Hepatocyte (in vitro differentiated cells): ENCODE measurements around the gene DNAH17. TPM values are rescaled to one million over a fixed set of nuclear protein-coding genes. Genes with fewer than 3 reads are reported as not detected.
A peak's percentile ranks its signal among the peaks of the same experiment; 100 is the strongest.

ENCODE experiments used
- DNase-seq: peaks from one replicate; pipeline ENCODE4 v3.0.0-alpha.2; 2016; ENCODE audit warnings: low spot score
- H2AFZ ChIP-seq: fragments of 200-600 bp; sonication (generic); 2 replicates; pipeline ENCODE4 v1.6.0; 2016; ENCODE audit warnings: antibody characterized with exemption, mild to moderate bottlenecking
- H3K27ac ChIP-seq: fragments of 200-600 bp; sonication (generic); 2 replicates; pipeline ENCODE4 v1.5.1; 2016; ENCODE audit warnings: mild to moderate bottlenecking
- H3K27me3 ChIP-seq: fragments of 200-600 bp; sonication (generic); 2 replicates; pipeline ENCODE4 v1.6.1; 2016
- H3K36me3 ChIP-seq: fragments of 200-600 bp; sonication (generic); replicated peaks from 2 replicates; pipeline ENCODE4 v1.5.1; 2016; ENCODE audit warnings: low read depth; ENCODE audit not compliant: insufficient read depth
- H3K4me1 ChIP-seq: fragments of 200-600 bp; sonication (generic); 2 replicates; pipeline ENCODE4 v1.5.1; 2016; ENCODE audit warnings: mild to moderate bottlenecking, moderate library complexity; ENCODE audit not compliant: insufficient read depth
- H3K4me2 ChIP-seq: fragments of 200-600 bp; sonication (generic); 2 replicates; pipeline ENCODE4 v1.6.0; 2016
- H3K4me3 ChIP-seq: fragments of 200-600 bp; sonication (generic); 2 replicates; pipeline ENCODE4 v1.5.1; 2016; ENCODE audit warnings: mild to moderate bottlenecking
- H3K79me2 ChIP-seq: fragments of 200-600 bp; sonication (generic); 2 replicates; pipeline ENCODE4 v1.6.0; 2017; ENCODE audit warnings: mild to moderate bottlenecking
- H3K9me2 ChIP-seq: fragments of 200-600 bp; sonication (generic); replicated peaks from 2 replicates; pipeline ENCODE4 v1.6.0; 2017; ENCODE audit warnings: mild to moderate bottlenecking; ENCODE audit not compliant: insufficient read depth
- H3K9me3 ChIP-seq: fragments of 200-600 bp; sonication (generic); 2 replicates; pipeline ENCODE4 v1.5.1; 2016; ENCODE audit warnings: low read depth, mild to moderate bottlenecking
- H4K20me1 ChIP-seq: fragments of 200-600 bp; sonication (generic); 2 replicates; pipeline ENCODE4 v1.6.0; 2016; ENCODE audit warnings: mild to moderate bottlenecking; ENCODE audit not compliant: insufficient read depth, poor library complexity, severe bottlenecking
- EZH2 ChIP-seq: fragments of 200-600 bp; sonication (generic); IDR thresholded peaks from 2 replicates; pipeline ENCODE4 v1.6.1; 2016; ENCODE audit warnings: antibody characterized with exemption, mild to moderate bottlenecking, borderline replicate concordance
- EZH2phosphoT487 ChIP-seq: fragments of 200-600 bp; sonication (generic); IDR thresholded peaks from one replicate; pipeline ENCODE4 v1.6.1; 2018; ENCODE audit warnings: antibody characterized with exemption, mild to moderate bottlenecking, low read depth, moderate library complexity; ENCODE audit not compliant: unreplicated experiment, severe bottlenecking
- WGBS: methylation state at CpG from one replicate; pipeline ENCODE4 v1.1.6; 2016; ENCODE audit warnings: low lambda C conversion rate; ENCODE audit errors: missing lambda C conversion rate; 5-methylcytosine and 5-hydroxymethylcytosine counted together
- polyA plus RNA-seq: library from polyadenylated mRNA; unstranded; fragments of >200 nt; fragmentation: Nextera tagmentation; extraction: Ambion mirVana; gene quantifications from 2 replicates; pipeline ENCODE4 v1.2.1, GENCODE V29; 2016
- total RNA-seq: library from RNA; depleted of rRNA; stranded (reverse); fragments of >200 nt; gene quantifications from 2 replicates; pipeline ENCODE4 v1.2.3, GENCODE V29; 2014
- TF ChIP-seq, protein P1 (sequence below): fragments of 200-600 bp; sonication (generic); IDR thresholded peaks from 2 replicates; pipeline ENCODE4 v1.5.1; 2016; ENCODE audit warnings: antibody characterized with exemption, mild to moderate bottlenecking; ENCODE audit not compliant: poor library complexity

DNAH17 gene
- total and polyA plus RNA-seq, 2 experiments from 2014 or later: 0.20 to 1.5 TPM

DNA sequence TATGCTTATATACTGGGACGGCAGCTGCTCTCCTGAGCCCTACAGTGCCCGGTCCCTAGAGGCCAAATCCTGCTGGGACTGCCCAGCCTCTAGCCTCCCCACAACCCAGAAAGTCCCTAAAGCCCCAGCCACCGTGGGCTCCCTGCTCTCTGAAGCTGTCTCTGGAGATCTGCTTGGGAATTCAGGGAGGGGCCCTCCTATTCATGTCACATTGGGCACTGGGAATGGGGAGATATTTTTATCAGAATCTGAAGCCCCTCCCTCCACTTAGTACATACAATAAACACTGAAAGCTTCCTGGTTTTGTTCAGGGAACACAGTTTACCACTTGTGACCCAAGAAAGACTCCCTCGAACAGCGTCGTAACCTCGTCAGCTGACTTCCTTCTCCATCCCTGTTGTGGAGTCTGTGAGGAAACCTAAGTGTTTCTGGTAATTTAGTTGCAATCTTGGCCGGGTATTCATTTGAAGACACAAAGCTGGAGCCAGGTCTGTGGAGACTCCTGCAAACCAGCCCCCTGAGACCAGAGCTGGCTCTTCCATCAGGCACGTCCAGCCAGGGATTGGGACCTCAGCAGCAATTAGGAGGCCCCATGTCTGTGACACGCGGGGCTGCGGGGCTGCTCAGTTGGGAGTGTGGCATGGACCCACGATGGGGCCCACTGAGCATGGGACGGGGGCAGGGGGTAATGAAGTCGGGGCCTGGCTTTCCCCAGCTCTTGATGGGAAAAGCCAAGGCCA lies 160.2 kb downstream of the DNAH17 start:
- H3K27me3 ChIP-seq: no peaks in the 10 kb centered on the region
- DNase-seq: peak; percentile 56
- TF ChIP-seq EZH2 (no peak), EZH2phosphoT487 (no peak)
- TF ChIP-seq, protein P1, sequence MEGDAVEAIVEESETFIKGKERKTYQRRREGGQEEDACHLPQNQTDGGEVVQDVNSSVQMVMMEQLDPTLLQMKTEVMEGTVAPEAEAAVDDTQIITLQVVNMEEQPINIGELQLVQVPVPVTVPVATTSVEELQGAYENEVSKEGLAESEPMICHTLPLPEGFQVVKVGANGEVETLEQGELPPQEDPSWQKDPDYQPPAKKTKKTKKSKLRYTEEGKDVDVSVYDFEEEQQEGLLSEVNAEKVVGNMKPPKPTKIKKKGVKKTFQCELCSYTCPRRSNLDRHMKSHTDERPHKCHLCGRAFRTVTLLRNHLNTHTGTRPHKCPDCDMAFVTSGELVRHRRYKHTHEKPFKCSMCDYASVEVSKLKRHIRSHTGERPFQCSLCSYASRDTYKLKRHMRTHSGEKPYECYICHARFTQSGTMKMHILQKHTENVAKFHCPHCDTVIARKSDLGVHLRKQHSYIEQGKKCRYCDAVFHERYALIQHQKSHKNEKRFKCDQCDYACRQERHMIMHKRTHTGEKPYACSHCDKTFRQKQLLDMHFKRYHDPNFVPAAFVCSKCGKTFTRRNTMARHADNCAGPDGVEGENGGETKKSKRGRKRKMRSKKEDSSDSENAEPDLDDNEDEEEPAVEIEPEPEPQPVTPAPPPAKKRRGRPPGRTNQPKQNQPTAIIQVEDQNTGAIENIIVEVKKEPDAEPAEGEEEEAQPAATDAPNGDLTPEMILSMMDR: no peak
- peaks cover 3% of the 10 kb centered on the region for H4K20me1 ChIP-seq
- H2AFZ ChIP-seq: no peak overlapping the region
- WGBS: 63% methylated on average over 15 of the region's 15 CpGs
- no peaks in the 10 kb centered on the region for H3K9me2 ChIP-seq
- H3K27ac ChIP-seq: peak overlapping the region; percentile 90
- H3K4me1 ChIP-seq: peaks cover 48% of the 10 kb centered on the region
- H3K79me2 ChIP-seq: peaks cover 49% of the 10 kb centered on the region
- H3K36me3 ChIP-seq: no peaks in the 10 kb centered on the region
- H3K4me2 ChIP-seq: peak overlapping the region; percentile 22
- no peak overlapping the region for H3K4me3 ChIP-seq
- H3K9me3 ChIP-seq: no peaks in the 10 kb centered on the region

DNA sequence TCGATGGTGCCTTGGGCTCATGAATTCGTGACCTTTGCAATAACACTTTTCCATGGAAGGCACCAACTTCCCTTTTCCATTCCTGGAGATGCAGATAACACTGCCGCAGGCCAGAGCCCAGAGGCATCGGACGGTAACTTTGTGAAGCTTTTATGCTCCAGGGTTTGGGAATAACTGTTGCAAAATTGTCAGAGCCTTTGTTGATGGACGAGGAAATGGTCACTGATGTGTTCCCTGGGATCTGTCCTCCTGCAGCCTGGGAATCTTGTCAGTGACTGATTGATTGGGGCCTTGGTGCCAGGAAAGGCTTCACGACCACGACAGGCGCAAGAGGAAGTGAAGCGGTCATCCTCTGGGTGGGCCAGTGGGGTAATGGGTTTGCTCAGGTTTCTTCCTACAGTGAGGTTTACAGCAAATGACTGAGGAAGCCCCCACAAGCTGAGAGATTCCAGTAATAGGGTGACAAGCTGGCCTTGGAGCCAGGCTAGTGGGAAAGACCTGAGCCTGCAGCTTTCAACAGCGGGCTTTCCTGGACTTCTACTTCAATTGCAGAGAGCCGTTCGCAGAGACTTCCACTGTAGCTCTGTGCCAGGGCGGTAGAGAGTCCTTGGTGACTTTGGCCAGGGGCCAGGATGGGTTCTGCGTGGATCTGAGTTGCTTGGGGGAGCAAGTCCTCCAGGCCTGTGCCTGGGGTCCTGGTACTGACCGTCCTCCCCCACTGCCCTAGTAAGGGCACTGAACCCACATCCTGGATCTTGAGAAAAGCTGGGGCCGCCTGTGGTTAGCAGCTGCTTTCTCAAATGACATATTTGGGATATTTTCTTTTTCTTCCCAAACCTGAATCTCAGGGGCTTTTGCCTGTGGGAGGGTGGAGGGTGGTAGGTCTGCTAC lies 161.1 kb downstream of the DNAH17 start:
- no peak for TF ChIP-seq EZH2phosphoT487
- TF ChIP-seq, protein P1: no peak
- no peak for TF ChIP-seq EZH2
- Histone ChIP-seq H3K27me3 (no peaks in the 10 kb centered on the region), H3K36me3 (no peaks in the 10 kb centered on the region), H3K79me2 (peaks cover 49% of the 10 kb centered on the region), H3K9me2 (no peaks in the 10 kb centered on the region), H4K20me1 (peaks cover 3% of the 10 kb centered on the region), H3K4me2 (peak overlapping the region; percentile 22), H3K4me3 (no peak overlapping the region), H3K9me3 (no peaks in the 10 kb centered on the region), H3K4me1 (peaks cover 46% of the 10 kb centered on the region), H3K27ac (peak overlapping the region; percentile 90), H2AFZ (no peak overlapping the region)
- 72% methylated on average over 17 of the region's 17 CpGs for WGBS
- no peak for DNase-seq

DNA sequence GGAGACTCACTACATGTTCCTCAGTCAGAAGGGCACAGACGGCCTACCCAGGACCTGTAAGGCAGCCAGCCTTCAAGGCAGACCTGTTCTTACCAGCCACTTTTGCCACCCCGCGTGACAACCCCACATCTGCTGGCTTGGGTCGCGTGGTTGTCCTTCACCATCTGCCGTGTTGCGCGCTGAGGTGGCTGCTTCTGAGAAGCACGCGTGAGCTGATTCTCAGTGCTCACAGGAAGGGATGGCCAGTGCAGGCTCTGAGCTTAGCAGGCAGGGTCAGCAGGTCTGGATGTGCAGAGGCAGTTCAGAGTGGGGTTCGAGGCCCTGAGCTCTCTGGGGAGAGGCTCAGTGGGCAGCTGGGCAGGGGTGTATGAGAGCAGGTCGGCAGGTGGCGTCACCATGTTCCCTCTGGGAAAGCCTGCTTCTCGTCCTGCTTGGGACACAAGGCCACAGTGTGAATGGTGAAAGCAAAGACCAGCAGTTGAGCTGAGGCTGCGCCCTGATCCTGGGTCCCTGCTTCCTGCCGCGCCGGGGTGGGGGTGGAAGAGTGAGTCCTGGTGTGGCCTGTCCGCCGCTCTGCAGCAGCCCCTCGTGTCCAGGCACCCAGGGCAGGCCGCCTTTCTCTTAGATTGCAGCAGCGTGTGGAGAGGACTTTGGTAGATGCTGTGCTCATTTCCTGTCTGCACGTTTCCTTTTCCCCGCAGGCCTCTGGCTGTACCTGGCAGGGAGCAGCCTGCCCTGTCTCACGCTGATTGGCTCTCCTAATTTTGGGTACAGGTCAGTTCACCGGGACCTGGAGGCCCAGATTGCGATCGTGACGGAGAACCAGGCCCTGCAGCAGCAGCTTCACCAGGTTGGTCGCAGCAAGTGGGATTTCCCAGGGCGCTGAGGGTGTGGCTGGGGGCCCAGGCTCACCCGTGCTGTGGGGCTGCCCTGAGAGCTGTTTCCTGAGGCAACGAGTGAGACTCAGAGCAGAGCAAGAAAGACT lies 162.7 kb downstream of the DNAH17 start:
- TF ChIP-seq EZH2 (no peak), EZH2phosphoT487 (no peak)
- no peak for DNase-seq
- Histone ChIP-seq H3K36me3 (no peaks in the 10 kb centered on the region), H3K4me1 (peaks cover 48% of the 10 kb centered on the region), H2AFZ (no peak overlapping the region), H3K27me3 (no peaks in the 10 kb centered on the region), H4K20me1 (peaks cover 8% of the 10 kb centered on the region), H3K4me3 (no peak overlapping the region), H3K4me2 (no peak overlapping the region), H3K27ac (no peak overlapping the region), H3K9me3 (no peaks in the 10 kb centered on the region), H3K9me2 (no peaks in the 10 kb centered on the region), H3K79me2 (peaks cover 61% of the 10 kb centered on the region)
- WGBS: 91% methylated on average over 34 of the region's 34 CpGs
